GM12873 (cell line): ENCODE measurements around the gene PTPDC1.

ENCODE experiments used
- CTCF ChIP-seq: IDR thresholded peaks from 2 replicates; pipeline ENCODE4 v1.5.1; 2012; ENCODE audit warnings: low read depth, mild to moderate bottlenecking, moderate library complexity, low read length, control low read depth; ENCODE audit not compliant: insufficient read depth; ENCODE audit errors: missing control alignments

Gene PTPDC1

GRCh38 chr9:94139672-94140417 is 55.6 kb downstream of the PTPDC1 start:
- no peak for TF ChIP-seq CTCF

GRCh38 chr9:94140418-94140780 is 56.1 kb downstream of the PTPDC1 start:
- no peak for TF ChIP-seq CTCF

GRCh38 chr9:94140791-94141790 is 56.8 kb downstream of the PTPDC1 start:
- no peak for TF ChIP-seq CTCF

- TF ChIP-seq CTCF, result no peak
Observed at GRCh38 chr9:94142353-94142752, 58.1 kb downstream of the PTPDC1 start.

- TF ChIP-seq CTCF, result no peak
Observed at GRCh38 chr9:94144394-94144793, 60.1 kb downstream of the PTPDC1 start.

GRCh38 chr9:94145640-94146039 is 61.4 kb downstream of the PTPDC1 start:
- TF ChIP-seq CTCF, result no peak

- no peak for TF ChIP-seq CTCF
Observed at GRCh38 chr9:94147776-94148175, 63.5 kb downstream of the PTPDC1 start.
